GM19099 (cell line): ENCODE results near the gene RAI14.

Source experiments
- POLR2A ChIP-seq: IDR thresholded peaks from 3 replicates; pipeline ENCODE4 v1.6.1; 2011; ENCODE audit warnings: low read depth; ENCODE audit not compliant: insufficient read length; ENCODE audit errors: extremely low read depth

RAI14 gene

DNA sequence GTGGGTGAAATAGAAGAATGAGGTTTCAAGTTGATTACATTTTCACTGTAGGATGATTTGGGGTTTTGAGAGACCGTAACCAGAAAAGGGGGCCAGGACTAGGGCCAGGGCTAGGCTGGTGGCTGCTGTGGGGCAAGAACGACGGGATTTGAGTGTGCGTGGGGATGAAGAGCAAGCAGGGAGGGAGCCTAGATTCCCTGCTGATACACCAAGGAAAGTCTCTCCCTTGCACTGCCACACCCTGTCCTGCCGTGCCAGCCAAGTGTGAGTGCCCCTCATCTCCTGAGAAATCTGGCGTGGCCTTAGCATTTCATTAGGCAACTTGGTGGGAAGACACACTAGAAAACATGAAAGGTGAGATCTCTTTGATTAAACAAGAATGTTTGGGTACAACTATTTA lies 42.6 kb downstream of the RAI14 start:
- no peak for TF ChIP-seq POLR2A

DNA sequence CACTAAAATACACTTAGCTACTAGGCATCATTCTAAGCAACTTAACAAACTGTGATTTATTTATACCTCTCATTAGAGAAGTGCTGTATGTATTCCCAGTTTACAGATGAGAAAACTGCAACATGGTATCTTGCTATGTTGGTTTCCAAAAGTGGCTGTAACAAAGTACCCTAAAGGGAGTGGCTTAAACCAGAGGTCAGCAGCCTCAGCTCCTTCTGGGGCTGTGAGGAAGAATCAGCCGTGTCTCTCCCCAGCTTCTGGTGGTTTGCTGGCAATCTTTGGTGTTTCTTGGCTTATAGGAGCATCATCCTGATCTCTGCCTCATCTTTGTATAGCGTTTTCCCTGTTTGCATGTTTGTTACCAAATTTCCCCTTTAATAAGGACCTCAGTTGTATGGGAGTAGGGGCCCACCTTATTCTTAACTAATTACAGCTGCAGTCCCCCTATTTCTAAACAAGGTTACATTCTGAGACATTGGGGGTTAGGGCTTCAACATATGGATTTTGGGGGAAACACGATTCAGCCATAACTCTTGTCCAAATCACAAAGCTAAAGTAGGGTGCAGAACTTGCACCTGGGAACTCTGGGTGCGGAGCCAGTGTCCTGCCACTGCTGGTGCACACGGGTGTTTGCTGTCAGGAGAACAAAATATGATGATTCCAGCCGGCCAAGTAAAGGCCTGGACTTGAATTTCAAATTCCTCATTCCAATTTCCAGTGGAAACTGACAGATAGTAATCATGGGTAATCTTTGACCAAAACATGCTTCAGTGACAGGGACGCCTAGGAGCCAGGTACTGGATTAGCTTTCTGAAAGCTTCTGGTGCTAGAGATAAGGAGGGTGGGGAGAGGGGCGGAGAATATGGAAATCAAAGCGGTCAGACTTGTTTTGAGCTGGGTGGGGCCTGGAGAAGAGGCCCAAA lies 43.3 kb downstream of the RAI14 start:
- TF ChIP-seq POLR2A: no peak

DNA sequence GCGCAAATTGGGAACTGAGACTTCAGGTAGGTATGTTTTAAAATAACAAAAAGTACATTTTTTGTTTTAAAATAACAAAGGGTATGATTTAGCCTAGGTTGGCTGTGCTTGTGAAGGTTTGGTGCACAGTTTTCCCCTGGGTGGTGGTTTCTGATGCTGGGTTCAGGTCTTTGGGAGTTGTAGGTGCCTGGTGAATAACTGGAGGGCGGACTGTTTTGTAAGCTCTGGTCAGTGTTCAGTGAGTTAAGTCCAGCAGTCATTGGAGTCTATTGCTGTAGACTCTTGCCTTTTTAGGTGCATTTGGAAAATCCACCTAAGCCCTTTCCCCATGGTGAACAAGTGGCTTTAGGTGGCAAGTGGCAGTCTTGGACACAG lies 43.9 kb downstream of the RAI14 start:
- TF ChIP-seq POLR2A: no peak

DNA sequence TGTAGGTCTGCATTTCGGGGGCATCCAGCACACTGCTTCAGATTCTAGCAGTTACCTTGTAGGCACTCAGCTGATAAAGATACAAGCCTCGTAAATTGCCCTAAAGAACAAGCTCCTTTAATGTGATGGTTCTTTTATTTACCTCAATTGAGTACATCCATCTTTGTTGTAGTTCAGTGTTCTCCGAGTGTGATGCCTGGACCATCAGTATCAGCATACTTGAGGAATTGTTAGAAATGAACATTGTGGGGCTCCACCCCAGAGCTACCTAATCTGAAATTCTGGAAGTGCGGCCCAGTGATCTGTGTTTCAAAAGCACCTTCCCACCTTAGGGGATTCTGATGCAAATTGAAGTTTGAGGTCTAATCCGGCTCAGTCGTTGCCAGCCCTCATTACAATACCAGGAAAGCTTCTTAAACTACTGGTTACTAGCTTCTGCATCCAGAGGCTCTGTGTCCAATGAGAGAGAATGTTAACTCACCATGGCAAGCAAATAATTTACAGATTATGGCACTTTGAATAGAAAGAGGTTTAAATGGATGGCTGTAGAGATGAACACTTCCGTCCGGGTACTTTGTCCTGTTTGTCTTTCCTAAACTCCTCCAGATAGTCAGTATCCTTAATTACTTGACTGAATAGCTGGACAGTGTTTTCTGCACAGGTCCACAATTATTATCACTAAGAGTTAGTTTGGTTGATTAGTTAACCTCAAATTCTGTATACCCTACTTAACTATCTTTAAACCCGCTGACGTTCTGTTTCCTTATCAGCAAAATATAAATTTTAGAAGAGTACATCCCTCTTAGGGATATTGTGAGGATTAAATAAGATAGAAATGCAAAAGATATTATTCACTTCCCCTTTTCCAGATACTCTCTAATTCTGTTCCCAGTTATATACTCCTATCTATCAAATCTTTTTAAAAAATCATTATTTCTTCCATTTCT lies 47.9 kb downstream of the RAI14 start:
- TF ChIP-seq POLR2A: no peak

DNA sequence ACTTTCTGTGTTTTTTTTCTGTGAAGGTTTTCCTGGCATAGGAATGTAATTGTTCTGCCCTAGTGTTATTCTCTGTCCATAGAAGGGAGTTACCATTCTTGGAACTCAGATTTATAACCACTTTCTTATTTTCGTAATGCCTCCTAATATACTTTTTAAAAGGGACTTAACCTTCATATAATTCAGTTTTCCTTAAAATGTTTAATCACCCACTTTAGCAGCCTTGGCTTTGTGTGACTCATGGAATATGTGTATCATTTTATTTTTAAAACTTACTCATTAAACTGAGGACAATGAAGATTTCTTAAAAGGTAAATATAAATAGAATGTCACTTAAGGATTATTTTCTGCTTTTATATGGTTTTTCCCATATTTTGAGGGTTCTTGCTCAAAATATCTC lies 50.0 kb downstream of the RAI14 start:
- TF ChIP-seq POLR2A: no peak

DNA sequence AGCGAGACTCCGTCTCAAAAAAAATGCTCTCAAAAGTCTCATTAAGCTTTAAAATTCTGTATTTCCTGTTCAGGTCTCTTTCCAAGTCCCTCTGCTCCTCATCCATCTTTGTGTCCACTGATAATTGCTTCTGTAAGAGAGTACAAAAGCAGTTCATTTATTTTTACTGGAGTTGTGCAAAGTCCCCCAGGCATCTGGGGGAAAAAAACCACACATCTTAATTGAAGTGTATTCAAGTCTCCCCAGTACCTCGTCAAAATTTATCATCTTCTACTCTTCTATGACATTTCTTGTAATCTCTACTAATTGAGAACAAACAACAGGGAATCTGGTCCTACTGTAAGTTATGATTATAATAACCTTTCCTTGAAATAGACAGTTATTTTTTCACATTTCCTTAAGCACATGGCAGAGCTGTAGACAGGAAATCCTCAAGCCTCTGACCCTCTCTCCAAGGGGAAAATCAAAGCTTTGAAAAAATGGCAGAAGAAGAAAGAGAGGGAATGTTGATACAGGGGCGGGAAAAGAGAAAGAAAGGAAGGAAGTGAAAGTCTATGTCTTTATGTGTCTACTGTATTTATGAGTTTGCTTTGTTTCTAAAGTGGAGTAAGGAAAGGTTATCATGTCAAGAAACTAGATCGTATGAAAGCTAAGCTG lies 51.5 kb downstream of the RAI14 start:
- no peak for TF ChIP-seq POLR2A

DNA sequence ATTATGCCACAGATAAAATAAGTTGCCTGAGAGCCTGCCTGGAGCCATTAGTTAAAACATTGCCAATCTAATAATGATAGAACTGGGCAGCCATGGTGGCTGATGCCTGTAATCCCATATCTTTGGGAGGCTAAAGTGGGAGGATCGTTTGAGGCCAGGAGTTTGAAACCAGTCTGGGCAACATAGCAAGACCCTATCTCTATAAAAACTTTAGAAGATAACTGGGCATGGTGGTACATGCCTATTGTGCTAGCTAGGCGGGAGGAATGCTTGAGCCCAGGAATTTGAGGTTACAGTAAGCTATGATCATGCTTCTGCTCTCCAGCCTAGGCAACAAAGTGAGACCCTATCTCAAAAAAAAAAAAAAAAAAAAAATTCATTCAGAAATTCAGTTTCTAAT lies 52.6 kb downstream of the RAI14 start:
- TF ChIP-seq POLR2A: no peak

DNA sequence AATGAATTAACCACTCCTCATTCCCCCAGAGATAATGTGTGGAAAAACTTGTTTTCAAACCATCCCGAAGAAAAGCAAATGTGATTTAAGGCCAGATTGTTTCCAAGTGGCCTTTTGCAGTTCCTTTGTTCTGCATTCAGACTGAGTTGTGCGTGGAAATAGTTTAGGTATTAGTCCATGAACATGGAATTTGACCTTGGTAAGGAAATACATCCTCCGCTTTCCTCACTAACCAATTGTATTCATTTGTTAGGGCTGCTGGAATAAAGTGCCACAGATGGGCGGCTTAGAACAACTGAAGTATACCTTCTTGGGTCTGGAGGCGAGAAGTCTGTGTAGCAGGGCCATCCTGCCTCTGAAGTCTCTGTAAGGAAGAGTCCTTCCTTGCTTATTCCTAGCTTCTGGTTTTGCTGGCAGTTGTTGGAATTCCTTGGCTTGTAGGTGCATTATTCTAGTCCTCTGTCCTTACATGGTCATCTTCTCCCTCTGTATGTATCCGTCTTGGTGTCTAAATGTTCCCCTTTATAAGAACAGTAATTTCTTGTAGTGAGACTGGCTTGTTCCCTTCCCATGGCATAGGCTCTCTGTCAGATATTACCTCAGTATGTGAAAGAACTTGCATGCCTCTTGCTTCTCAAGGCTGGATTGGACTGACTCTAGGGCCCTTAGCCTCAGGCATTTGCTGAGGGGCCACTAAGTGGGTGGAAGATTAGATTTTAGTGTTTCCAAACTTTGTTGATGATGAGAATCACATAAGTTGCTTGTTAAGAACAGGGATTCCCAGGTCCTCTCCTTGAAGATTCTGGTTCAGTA lies 53.9 kb downstream of the RAI14 start:
- no peak for TF ChIP-seq POLR2A

DNA sequence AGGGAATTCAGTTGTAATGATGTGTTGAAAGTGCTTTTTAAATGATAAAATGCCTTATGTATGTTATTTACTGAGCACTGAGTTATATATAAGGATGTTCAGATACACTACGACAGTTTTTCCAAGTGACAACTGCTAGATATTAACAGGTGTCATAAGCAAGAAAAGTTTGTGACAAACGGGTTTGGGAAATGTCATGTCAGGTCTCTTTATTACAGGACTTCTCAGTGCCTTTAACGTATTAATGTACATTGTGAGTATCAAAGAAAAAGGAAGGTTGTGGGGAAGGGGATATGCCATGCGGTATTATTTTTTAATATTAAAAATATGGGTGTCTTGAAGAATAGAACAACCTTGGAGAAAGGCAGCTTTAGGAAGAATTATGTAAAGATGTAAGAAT lies 56.4 kb downstream of the RAI14 start:
- TF ChIP-seq POLR2A: no peak

DNA sequence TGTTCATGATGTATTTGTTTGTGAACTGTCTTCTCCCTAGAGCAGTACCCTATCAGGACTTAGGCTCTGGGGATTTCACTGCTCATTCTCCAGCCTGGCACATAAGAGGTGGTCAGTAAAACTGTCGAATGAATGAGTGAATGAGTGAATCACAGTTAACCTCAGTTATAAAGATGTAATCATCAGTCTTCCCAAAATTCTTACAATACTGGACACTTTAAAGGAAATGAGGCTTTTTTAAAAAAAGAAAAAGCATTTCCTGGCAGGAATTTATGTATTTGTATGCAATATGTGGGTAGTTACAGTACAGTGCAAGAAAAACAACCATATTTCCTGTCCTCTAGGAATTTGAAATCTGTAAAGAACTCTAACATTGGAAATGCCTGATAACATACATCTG lies 59.6 kb downstream of the RAI14 start:
- no peak for TF ChIP-seq POLR2A

DNA sequence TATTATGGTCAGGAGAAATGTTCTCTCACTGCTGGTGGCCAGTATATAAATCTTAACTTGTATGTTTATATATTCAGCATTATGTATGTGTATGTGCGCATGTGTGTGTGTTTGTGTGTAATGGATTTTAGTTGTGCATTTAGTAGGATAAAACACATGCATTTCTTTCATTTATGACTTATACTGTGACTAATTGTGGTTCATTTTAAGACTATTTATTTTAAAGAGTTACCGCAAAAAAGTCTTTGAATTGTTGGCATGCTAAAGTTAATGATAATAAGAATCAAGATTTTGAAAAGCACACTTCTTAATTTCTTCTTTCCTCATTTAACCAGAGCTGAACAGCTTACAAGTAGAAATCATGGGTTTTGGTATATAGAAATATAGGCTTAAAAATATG lies 60.9 kb downstream of the RAI14 start:
- no peak for TF ChIP-seq POLR2A

DNA sequence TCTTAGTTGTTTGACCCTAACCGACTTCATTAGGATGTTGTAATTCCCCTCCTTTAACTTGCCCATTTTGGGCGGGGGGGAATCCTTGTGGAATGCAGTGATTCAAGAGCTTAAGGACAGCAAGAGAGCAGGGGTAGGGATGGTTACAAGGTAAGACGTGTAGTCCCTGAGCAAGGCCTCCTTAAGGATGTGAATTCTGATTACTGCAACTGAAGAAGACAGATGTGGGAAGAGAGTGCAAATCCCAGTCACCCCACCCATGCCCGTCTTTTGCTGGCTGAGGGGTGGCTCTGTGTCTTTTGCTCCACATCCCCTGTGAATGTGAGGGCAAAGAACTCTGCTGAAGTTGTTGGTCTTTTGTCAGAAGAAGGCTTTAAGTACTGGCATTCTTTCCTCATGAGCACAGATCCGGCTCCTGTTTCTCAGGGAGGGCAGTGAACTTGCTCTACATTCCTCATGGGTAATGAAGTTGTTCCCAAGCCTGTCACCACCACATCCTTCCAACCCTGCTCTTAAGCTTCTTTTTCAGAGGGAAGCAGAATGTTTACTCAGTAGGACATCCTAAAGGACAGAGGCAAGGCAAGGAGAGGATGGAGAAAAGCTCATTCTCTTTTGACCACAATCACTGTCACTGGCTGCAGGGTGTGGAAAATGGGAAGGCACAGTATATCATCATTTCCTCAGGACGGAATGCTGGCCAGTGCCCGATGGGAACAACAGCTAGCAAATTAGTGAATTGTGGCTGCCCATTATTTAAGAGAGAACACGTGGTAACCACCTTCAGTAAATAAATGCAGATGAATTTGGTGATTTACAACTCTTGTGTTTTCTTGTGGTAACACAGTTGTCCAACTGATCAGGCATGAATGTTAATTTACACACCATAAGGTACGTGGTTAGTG lies 61.5 kb downstream of the RAI14 start:
- no peak for TF ChIP-seq POLR2A

DNA sequence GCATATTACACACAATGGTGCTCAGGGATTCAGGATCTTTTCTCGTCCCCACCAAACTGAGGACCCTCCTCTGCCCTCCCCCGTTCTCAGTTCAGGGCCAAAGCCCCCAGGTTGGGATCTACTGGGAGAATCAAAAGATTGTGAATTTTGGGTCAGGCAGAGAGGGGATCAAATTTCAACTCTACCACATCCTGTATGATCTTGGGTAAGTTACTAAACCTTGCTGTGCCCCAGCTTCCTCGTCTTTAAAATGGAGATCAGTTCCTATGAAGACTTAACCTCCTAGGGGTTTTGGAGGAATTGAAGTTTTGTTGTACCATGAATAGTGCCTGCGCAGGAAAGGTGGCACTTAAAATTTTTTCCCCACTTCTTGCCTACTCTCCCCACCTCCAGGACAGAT lies 62.4 kb downstream of the RAI14 start:
- TF ChIP-seq POLR2A: no peak
